T-helper 2 cell treated with Interferon-gamma antibody and Interleukin-4, amounts not matched to agents 5 μg/mL and 100 μg/mL, for 36 hours (primary cell): Measurements from ENCODE around the gene MTCH2.
"Not testable (repeated sequence)": the region's sequence is repeated elsewhere in the genome, so short reads cannot be mapped to it uniquely, and the experiment has no call there.

ENCODE experiments used
- DNase-seq: peaks from one replicate; pipeline ENCODE4 v3.0.0; 2021; ENCODE audit warnings: low spot score
- H3K27ac Mint-ChIP-seq: one replicate; pipeline ENCODE4 v1.8.0; 2021; ENCODE audit warnings: mild to moderate bottlenecking, mixed read lengths
- H3K27me3 Mint-ChIP-seq: one replicate; pipeline ENCODE4 v1.8.0; 2021; ENCODE audit warnings: low read depth, mixed read lengths
- H3K36me3 Mint-ChIP-seq: one replicate; pipeline ENCODE4 v1.8.0; 2021; ENCODE audit warnings: low read depth, mixed read lengths
- H3K4me1 Mint-ChIP-seq: one replicate; pipeline ENCODE4 v1.8.0; 2021; ENCODE audit warnings: low read depth, mixed read lengths
- H3K4me3 Mint-ChIP-seq: one replicate; pipeline ENCODE4 v1.8.0; 2022; ENCODE audit warnings: mild to moderate bottlenecking, moderate library complexity, mixed read lengths
- H3K9me3 Mint-ChIP-seq: one replicate; pipeline ENCODE4 v1.8.0; 2021; ENCODE audit warnings: mixed read lengths

MTCH2 gene

DNA sequence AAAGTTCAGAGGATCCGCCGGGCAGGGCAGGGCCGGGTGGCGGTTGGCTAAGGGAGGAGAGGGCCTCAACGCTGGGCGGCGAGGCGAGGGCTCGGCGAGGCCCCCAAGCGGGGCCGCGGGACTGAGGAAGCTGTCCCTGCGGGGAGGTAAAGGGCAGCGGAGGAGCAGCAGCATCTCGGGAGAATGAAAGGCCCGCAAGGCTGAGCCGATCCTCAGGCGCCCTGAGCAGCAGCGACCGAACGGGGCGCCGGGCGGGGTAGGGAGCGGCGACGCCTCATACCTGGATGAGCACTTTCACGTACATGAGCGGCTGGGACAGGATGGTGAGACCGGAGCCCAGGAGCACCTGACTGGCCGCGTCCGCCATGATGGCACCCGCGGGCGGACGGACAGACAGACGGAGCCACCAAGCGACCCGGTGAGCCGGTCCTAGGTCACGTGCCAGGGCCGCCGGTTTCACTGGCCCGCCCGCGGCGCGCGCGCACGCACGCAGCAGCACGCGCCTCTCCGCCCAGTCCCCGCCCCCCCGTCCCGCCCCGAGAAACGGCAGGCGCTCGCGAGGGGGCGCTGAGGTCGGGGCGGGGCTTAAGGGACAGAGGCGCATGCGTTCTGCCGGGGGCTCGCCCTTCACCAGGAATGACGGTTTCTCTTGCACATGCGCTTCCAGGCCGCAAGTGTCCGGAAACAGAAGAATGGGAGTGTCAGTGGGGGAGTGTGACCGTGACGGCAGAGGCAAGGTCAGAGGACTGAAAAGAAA, at the start of gene MTCH2:
Gene MTCH2 (minus strand): TSS at position 461 of the 757 bp plus-strand sequence. CDS start 94 bp downstream, at position 367.
- Mint-ChIP-seq H3K27me3 (no peaks in the 10 kb centered on the region), H3K36me3 (peaks cover 16% of the 10 kb centered on the region), H3K4me3 (peak within 1 kb of the TSS; percentile 90), H3K27ac (peak within 1 kb of the TSS; percentile 94), H3K4me1 (peaks cover 17% of the 10 kb centered on the region), H3K9me3 (no peaks in the 10 kb centered on the region)
- peak; percentile 96 for DNase-seq

DNA sequence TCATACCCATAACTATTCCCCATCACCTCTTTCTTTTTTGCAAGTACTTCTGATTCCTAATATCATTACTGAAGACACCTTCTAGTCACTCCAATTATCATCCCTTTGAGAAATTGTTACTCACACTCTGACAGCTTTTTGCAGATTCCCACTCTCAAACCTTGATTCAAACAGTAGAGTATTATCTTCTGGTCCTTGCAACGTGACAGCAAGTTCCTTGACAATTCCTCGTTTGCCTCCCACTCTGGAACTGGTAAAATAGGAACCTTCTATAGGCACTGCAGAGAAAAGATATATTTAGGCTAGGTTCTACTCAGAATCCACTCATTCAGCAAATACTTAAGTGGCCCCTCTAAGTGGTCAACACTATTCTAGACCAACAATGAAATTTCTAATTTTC, 49.6 kb upstream of the MTCH2 start:
- peaks cover 5% of the 10 kb centered on the region for H3K4me1 Mint-ChIP-seq
- no peaks in the 10 kb centered on the region for H3K27me3 Mint-ChIP-seq
- no peaks in the 10 kb centered on the region for H3K36me3 Mint-ChIP-seq
- H3K27ac Mint-ChIP-seq = no peak overlapping the region
- DNase-seq = no peak
- no peaks in the 10 kb centered on the region for H3K9me3 Mint-ChIP-seq
- H3K4me3 Mint-ChIP-seq = no peak overlapping the region

GRCh38 chr11:47689480-47689879, 47.1 kb upstream of the MTCH2 start:
- DNase-seq = no peak
- no peak overlapping the region for H3K27ac Mint-ChIP-seq
- H3K9me3 Mint-ChIP-seq = no peaks in the 10 kb centered on the region
- no peak overlapping the region for H3K4me3 Mint-ChIP-seq
- peaks cover 5% of the 10 kb centered on the region for H3K4me1 Mint-ChIP-seq
- H3K36me3 Mint-ChIP-seq = no peaks in the 10 kb centered on the region
- H3K27me3 Mint-ChIP-seq = no peaks in the 10 kb centered on the region

DNA sequence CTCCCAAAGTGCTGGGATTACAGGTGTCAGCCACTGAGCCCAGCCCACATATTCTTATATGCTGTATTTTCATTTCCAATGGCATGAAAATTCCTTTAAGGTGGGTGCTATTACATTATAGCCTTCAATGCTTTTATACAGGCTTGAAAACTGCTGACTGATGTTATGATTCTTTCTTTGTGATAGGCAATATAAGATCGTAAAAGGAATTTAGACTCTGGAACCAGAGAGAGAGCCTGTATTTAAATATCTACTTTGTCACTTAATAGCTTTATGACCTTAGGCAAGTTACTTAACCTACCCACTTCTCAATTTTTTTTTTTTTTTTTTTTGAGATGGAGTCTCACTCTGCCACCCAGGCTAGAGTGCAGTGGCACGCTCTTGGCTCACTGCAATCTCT, 46.6 kb upstream of the MTCH2 start:
- DNase-seq = no peak
- peaks cover 5% of the 10 kb centered on the region for H3K4me1 Mint-ChIP-seq
- no peaks in the 10 kb centered on the region for H3K9me3 Mint-ChIP-seq
- no peaks in the 10 kb centered on the region for H3K27me3 Mint-ChIP-seq
- no peaks in the 10 kb centered on the region for H3K36me3 Mint-ChIP-seq
- no peak overlapping the region for H3K4me3 Mint-ChIP-seq
- H3K27ac Mint-ChIP-seq = no peak overlapping the region

GRCh38 chr11:47688111-47688510, 45.8 kb upstream of the MTCH2 start:
- no peaks in the 10 kb centered on the region for H3K36me3 Mint-ChIP-seq
- H3K9me3 Mint-ChIP-seq = no peaks in the 10 kb centered on the region
- peaks cover 5% of the 10 kb centered on the region for H3K4me1 Mint-ChIP-seq
- H3K27ac Mint-ChIP-seq = no peak overlapping the region
- no peak for DNase-seq
- H3K27me3 Mint-ChIP-seq = no peaks in the 10 kb centered on the region
- H3K4me3 Mint-ChIP-seq = no peak overlapping the region

DNA sequence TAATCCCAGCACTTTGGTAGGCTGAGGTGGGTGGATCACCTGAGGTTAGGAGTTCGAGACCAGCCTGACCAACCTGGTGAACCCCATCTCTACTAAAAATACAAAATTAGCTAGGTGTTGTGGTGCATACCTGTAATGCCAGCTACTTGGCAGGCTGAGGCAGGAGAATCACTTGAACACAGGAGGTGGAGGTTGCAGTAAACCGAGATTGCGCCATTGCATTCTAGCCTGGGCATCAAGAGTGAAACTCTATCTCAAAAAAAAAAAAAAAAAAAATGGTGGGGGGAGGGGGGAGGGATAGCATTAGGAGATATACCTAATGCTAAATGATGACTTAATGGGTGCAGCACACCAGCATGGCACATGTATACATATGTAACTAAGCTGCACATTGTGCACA, 44.3 kb upstream of the MTCH2 start:
- H3K4me1 Mint-ChIP-seq = not testable (repeated sequence)

GRCh38 chr11:47686151-47686550, 43.8 kb upstream of the MTCH2 start:
- no peak overlapping the region for H3K4me3 Mint-ChIP-seq

More for the DNA sequence above, 44.3 kb upstream of the MTCH2 start:
- H3K36me3 Mint-ChIP-seq, H3K9me3 Mint-ChIP-seq, H3K4me3 Mint-ChIP-seq, H3K27ac Mint-ChIP-seq, H3K27me3 Mint-ChIP-seq, DNase-seq: not testable (repeated sequence)

GRCh38 chr11:47675851-47676250, 33.5 kb upstream of the MTCH2 start:
- Mint-ChIP-seq H3K36me3 (no peaks in the 10 kb centered on the region), H3K4me3 (no peak overlapping the region), H3K9me3 (no peaks in the 10 kb centered on the region), H3K27ac (no peak overlapping the region), H3K27me3 (no peaks in the 10 kb centered on the region), H3K4me1 (no peaks in the 10 kb centered on the region)
- no peak for DNase-seq

More at GRCh38 chr11:47686151-47686550, 43.8 kb upstream of the MTCH2 start:
- H3K36me3 Mint-ChIP-seq = no peaks in the 10 kb centered on the region
- no peak overlapping the region for H3K27ac Mint-ChIP-seq
- H3K27me3 Mint-ChIP-seq = no peaks in the 10 kb centered on the region
- H3K4me1 Mint-ChIP-seq = no peaks in the 10 kb centered on the region
- no peak for DNase-seq
- H3K9me3 Mint-ChIP-seq = no peaks in the 10 kb centered on the region

DNA sequence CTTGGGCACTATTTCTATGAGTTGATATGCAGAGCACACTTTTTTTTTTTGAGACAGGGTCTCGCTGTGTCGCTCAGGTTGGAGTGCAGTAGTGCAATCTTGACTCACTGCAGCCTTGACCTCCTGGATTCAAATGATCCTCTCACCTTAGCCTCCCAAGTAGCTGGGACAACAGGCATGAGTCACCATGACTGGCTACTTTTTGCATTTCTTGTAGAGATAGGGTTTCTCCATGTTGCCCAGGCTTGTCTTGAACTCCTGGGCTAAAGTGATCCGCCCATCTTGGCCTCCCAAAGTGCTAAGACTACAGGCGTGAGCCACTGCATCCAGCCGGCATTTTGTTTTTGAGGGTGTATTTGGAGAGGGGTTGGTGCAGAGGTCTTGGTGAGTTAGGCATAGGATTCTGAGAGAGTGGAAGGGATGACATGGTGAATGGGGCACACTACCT, 29.9 kb upstream of the MTCH2 start:
- Mint-ChIP-seq H3K27ac (no peak overlapping the region), H3K4me3 (no peak overlapping the region), H3K27me3 (no peaks in the 10 kb centered on the region), H3K36me3 (no peaks in the 10 kb centered on the region), H3K9me3 (no peaks in the 10 kb centered on the region), H3K4me1 (peaks cover 5% of the 10 kb centered on the region)
- DNase-seq = no peak

- H3K9me3 Mint-ChIP-seq = no peaks in the 10 kb centered on the region
- no peak overlapping the region for H3K27ac Mint-ChIP-seq
- no peaks in the 10 kb centered on the region for H3K36me3 Mint-ChIP-seq
- H3K4me3 Mint-ChIP-seq = no peak overlapping the region
- no peaks in the 10 kb centered on the region for H3K27me3 Mint-ChIP-seq
- H3K4me1 Mint-ChIP-seq = peaks cover 5% of the 10 kb centered on the region
- DNase-seq = no peak
Measured at GRCh38 chr11:47669856-47670255, 27.5 kb upstream of the MTCH2 start.

GRCh38 chr11:47668665-47669064, 26.3 kb upstream of the MTCH2 start:
- no peak overlapping the region for H3K4me3 Mint-ChIP-seq
- peaks cover 5% of the 10 kb centered on the region for H3K4me1 Mint-ChIP-seq
- H3K36me3 Mint-ChIP-seq = no peaks in the 10 kb centered on the region

GRCh38 chr11:47667555-47667954, 25.2 kb upstream of the MTCH2 start:
- Mint-ChIP-seq H3K27ac (no peak overlapping the region), H3K4me1 (peaks cover 9% of the 10 kb centered on the region), H3K27me3 (no peaks in the 10 kb centered on the region), H3K9me3 (no peaks in the 10 kb centered on the region), H3K36me3 (no peaks in the 10 kb centered on the region), H3K4me3 (no peak overlapping the region)
- DNase-seq = no peak

More at GRCh38 chr11:47668665-47669064, 26.3 kb upstream of the MTCH2 start:
- DNase-seq = no peak
- Mint-ChIP-seq H3K27ac (no peak overlapping the region), H3K27me3 (no peaks in the 10 kb centered on the region), H3K9me3 (no peaks in the 10 kb centered on the region)

DNA sequence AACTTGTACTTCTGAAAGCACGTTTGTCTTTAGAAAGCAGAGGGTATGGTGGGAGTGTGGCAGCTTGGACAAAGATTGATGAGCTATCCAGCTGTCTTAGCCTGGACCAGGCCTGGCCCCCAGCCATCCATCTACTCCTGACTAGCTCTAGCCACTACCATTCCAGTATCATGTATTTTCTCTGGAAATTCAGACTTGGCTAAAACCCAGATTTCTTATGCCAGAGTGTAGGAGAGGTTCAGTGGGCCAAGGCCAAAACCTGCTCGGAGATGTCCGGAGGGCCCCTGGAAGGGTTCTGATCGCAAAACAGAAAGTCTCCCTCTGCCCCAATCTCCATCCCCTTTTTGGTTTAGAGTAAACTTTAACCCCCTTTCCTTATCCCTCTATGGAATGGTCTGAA, 24.8 kb upstream of the MTCH2 start:
- no peaks in the 10 kb centered on the region for H3K9me3 Mint-ChIP-seq
- no peak overlapping the region for H3K27ac Mint-ChIP-seq
- no peak for DNase-seq
- H3K36me3 Mint-ChIP-seq = no peaks in the 10 kb centered on the region
- H3K4me1 Mint-ChIP-seq = peaks cover 9% of the 10 kb centered on the region
- H3K4me3 Mint-ChIP-seq = no peak overlapping the region
- no peaks in the 10 kb centered on the region for H3K27me3 Mint-ChIP-seq

DNA sequence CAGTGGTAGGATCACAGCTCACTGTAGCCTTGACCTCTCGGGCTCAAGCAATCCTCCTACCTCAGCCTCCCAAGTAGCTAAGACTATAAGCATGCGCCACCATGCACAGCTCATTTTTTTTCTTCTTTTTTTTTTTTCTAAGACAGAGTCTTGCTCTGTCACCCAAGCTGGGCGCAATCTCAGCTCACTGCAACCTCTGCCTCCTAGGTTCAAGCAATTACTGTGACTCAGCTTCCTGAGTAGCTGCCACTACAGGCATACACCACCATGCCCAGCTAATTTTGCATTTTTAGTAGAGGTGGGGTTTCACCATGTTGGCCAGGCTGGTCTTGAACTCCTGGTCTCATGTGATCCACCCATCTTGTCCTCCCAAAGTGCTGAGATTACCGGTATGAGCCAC, 22.6 kb upstream of the MTCH2 start:
- not testable (repeated sequence) for H3K4me1 Mint-ChIP-seq, H3K4me3 Mint-ChIP-seq, H3K9me3 Mint-ChIP-seq, H3K36me3 Mint-ChIP-seq, DNase-seq, H3K27ac Mint-ChIP-seq, H3K27me3 Mint-ChIP-seq

- no peaks in the 10 kb centered on the region for H3K27me3 Mint-ChIP-seq
- DNase-seq = no peak
- H3K9me3 Mint-ChIP-seq = no peaks in the 10 kb centered on the region
- peaks cover 4% of the 10 kb centered on the region for H3K4me1 Mint-ChIP-seq
- no peak overlapping the region for H3K27ac Mint-ChIP-seq
- no peak overlapping the region for H3K4me3 Mint-ChIP-seq
- no peaks in the 10 kb centered on the region for H3K36me3 Mint-ChIP-seq
Measured at GRCh38 chr11:47661245-47661644, 18.9 kb upstream of the MTCH2 start.
